B cell (primary cell): ENCODE measurements around the gene TBC1D9B. TPM values are rescaled to one million over a fixed set of nuclear protein-coding genes. Genes with fewer than 3 reads are reported as not detected.

ENCODE experiments used
- ATAC-seq: fragments of 200-7000 bp; cut with Tn5 transposase; one replicate; pipeline ENCODE4 v1.10.0; 2021; ENCODE audit warnings: low read depth, mild to moderate bottlenecking, moderate number of reproducible peaks, moderate library complexity
- CTCF ChIA-PET: fragments of 350-600 bp; sonication (Branson Sonifier 250); formaldehyde crosslinking; loops from one replicate; lab custom pipeline; 2021; ENCODE audit warnings: antibody characterized with exemption, inconsistent platforms; lab: Charles Lee
- POLR2A ChIA-PET: fragments of 350-600 bp; sonication (Branson Sonifier 250); formaldehyde crosslinking; loops from one replicate; lab custom pipeline; 2021; ENCODE audit warnings: antibody characterized with exemption; lab: Charles Lee
- DNase-seq: peaks from one replicate; pipeline ENCODE4 v3.0.0; 2013
- H2AFZ ChIP-seq: 2 replicates; pipeline ENCODE4 v1.6.1; 2012; ENCODE audit warnings: mild to moderate bottlenecking, low read depth, low read length; ENCODE audit not compliant: insufficient read depth, poor library complexity, severe bottlenecking
- H3K27ac ChIP-seq, 2 donors: 1 replicate in 1 of 2; 2 replicates in 1 of 2; pipeline ENCODE4 v1.5.1; 2012 to 2013; ENCODE audit warnings: low read length in 2 of 2, mild to moderate bottlenecking in 2 of 2, moderate library complexity in 1 of 2
- H3K27me3 ChIP-seq, 4 experiments: fragments of 200-600 bp in 1 of 4; sonication (generic) in 1 of 4; replicated peaks in 1 of 4; 1 replicate in 2 of 4; 2 replicates in 2 of 4; pipeline versions ENCODE4 v1.6.1 to v1.7.0; 2013 to 2016; ENCODE audit warnings: low read length in 3 of 4, mild to moderate bottlenecking in 2 of 4, mixed read lengths in 1 of 4, moderate library complexity in 1 of 4; ENCODE audit not compliant: insufficient read depth in 4 of 4, control insufficient read depth in 3 of 4; ENCODE audit errors: control extremely low read depth in 1 of 4
- H3K36me3 ChIP-seq, 2 experiments: replicated peaks in 1 of 2; 1 replicate in 1 of 2; 2 replicates in 1 of 2; pipeline versions ENCODE4 v1.6.1 to v1.7.1; 2013; ENCODE audit warnings: low read length in 1 of 2; ENCODE audit not compliant: insufficient read depth in 2 of 2, control insufficient read depth in 1 of 2; ENCODE audit errors: control extremely low read depth in 1 of 2, extremely low read depth in 1 of 2
- H3K4me1 ChIP-seq, 2 donors: fragments of 200-600 bp in 1 of 2; sonication (generic) in 1 of 2; 1 replicate in 1 of 2; 2 replicates in 1 of 2; pipeline versions ENCODE4 v1.5.1 to v1.6.1; 2013 to 2017; ENCODE audit warnings: low read length in 2 of 2; ENCODE audit not compliant: control insufficient read depth in 2 of 2, insufficient read depth in 2 of 2
- H3K4me2 ChIP-seq: replicated peaks from 2 replicates; pipeline ENCODE3; 2012; ENCODE audit warnings: mild to moderate bottlenecking, low read depth, low read length; ENCODE audit not compliant: poor library complexity, severe bottlenecking
- H3K4me3 ChIP-seq, 5 experiments: fragments of 200-600 bp in 1 of 5; sonication (generic) in 1 of 5; 1 replicate in 3 of 5; 2 replicates in 2 of 5; pipeline versions ENCODE4 v1.5.1 to v1.7.0; 2011 to 2016; ENCODE audit warnings: low read length in 4 of 5, mild to moderate bottlenecking in 4 of 5, low read depth in 2 of 5, control low read depth in 1 of 5, moderate library complexity in 1 of 5; ENCODE audit not compliant: insufficient read depth in 1 of 5; ENCODE audit errors: control extremely low read depth in 1 of 5, extremely low read depth in 1 of 5
- H3K79me2 ChIP-seq: fragments of 200-600 bp; sonication (generic); one replicate; pipeline ENCODE4 v1.6.0; 2016; ENCODE audit warnings: low read length; ENCODE audit not compliant: control insufficient read depth, insufficient read depth
- H3K9ac ChIP-seq: fragments of 200-600 bp; sonication (generic); 2 replicates; pipeline ENCODE4 v1.6.1; 2017; ENCODE audit warnings: mild to moderate bottlenecking, low read length, moderate library complexity
- H3K9me3 ChIP-seq, 3 donors: one replicate each; pipeline versions ENCODE4 v1.6.1 to v1.7.1; 2013; ENCODE audit warnings: low read length in 2 of 3; ENCODE audit not compliant: control insufficient read depth in 2 of 3, insufficient read depth in 1 of 3; ENCODE audit errors: control extremely low read depth in 1 of 3
- H4K20me1 ChIP-seq: 2 replicates; pipeline ENCODE4 v1.6.0; 2012; ENCODE audit warnings: mild to moderate bottlenecking, low read length; ENCODE audit not compliant: insufficient read depth, control insufficient read depth, poor library complexity, severe bottlenecking
- H3K27ac Mint-ChIP-seq: one replicate; pipeline ENCODE4 v1.8.0; 2021; ENCODE audit warnings: mixed read lengths
- H3K27me3 Mint-ChIP-seq: one replicate; pipeline ENCODE4 v1.8.0; 2021; ENCODE audit warnings: mixed read lengths
- H3K4me1 Mint-ChIP-seq: one replicate; pipeline ENCODE4 v1.8.0; 2021; ENCODE audit warnings: mixed read lengths
- H3K4me3 Mint-ChIP-seq: one replicate; pipeline ENCODE4 v1.8.0; 2021; ENCODE audit warnings: mixed read lengths
- H3K9me3 Mint-ChIP-seq: one replicate; pipeline ENCODE4 v1.8.0; 2022; ENCODE audit warnings: mixed read lengths; ENCODE audit not compliant: insufficient read depth
- CTCF ChIP-seq: fragments of 200-600 bp; IDR thresholded peaks from one replicate; pipeline ENCODE4 v1.8.0; 2022; ENCODE audit warnings: antibody characterized with exemption, mild to moderate bottlenecking
- EZH2 ChIP-seq: IDR thresholded peaks from 2 replicates; pipeline ENCODE4 v1.6.1; 2012; ENCODE audit warnings: borderline replicate concordance, low read depth, mild to moderate bottlenecking, moderate library complexity, low read length; ENCODE audit not compliant: insufficient read depth, poor library complexity, severe bottlenecking
- WGBS: methylation state at CpG from one replicate; pipeline ENCODE4 v1.1.5; 2013; ENCODE audit warnings: missing lambda C conversion rate; ENCODE audit not compliant: insufficient coverage; 5-methylcytosine and 5-hydroxymethylcytosine counted together
- intact Hi-C: fragments of 100-400 bp; cut with micrococcal nuclease; formaldehyde crosslinking; loops from one replicate; pipeline ENCODE4 v1.10.0; 2022
- polyA plus RNA-seq: library from polyadenylated mRNA; depleted of rRNA; stranded (reverse); fragments of >200 nt; gene quantifications from 2 replicates; pipeline ENCODE4 v1.2.3, GENCODE V29; 2012
- total RNA-seq, 2 donors: library from RNA; stranded (reverse); fragments of 120-200 nt in 1 of 2; gene quantifications; 1 replicate in 1 of 2; 2 replicates in 1 of 2; pipeline versions ENCODE4 v1.2.3 to v1.2.4, GENCODE V29; 2013 to 2022

Gene TBC1D9B
- total and polyA plus RNA-seq, 2 donors (not counting 1 experiment from before 2014, with no cell fraction given), result 143 to 144 TPM

DNA sequence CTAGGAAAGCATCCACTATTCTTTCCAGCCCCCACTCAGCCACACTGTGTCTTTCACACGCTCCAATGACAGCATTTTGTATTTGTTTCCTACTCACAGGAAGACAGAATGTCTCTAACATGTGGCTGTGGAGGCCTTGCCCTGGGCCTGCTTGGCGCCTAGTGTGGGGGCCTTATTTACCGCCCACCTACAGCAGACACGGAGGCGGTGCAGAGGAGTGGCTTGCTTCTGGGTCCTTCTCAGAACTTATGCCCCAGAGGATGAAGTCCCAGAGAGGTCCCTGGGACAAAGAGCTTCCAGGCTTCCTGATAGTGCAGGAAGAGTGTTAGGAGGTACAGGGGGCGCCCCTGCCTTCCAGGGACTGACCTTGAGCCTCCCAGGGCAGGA lies 40.6 kb downstream of the TBC1D9B start:
- H2AFZ ChIP-seq, result no peak overlapping the region
- H3K4me1 ChIP-seq, result no peaks in the 10 kb centered on the region
- Mint-ChIP-seq H3K4me3 (no peak overlapping the region), H3K27ac (no peak overlapping the region), H3K4me1 (peaks cover 3% of the 10 kb centered on the region), H3K27me3 (no peaks in the 10 kb centered on the region), H3K9me3 (no peaks in the 10 kb centered on the region)
- TF ChIP-seq CTCF (no peak), EZH2 (no peak)
- no peak overlapping the region for H3K9ac ChIP-seq
- ATAC-seq (no peak), DNase-seq (no peak)
- peaks cover 0 to 4% (median 0%) of the 10 kb centered on the region in 3 donors for H3K9me3 ChIP-seq
- H3K4me3 ChIP-seq, result no peak overlapping the region
- ChIA-PET CTCF (interaction anchor here (3.4 kb wide), 1 partner anchor 108 kb away, joined by 13 read pairs; no protein-coding TSS in a partner anchor), POLR2A (no interaction called here)
- H3K36me3 ChIP-seq, result peaks cover 1 to 49% of the 10 kb centered on the region in 2 experiments
- H3K27me3 ChIP-seq, result no peaks in the 10 kb centered on the region
- no peak overlapping the region for H3K4me2 ChIP-seq
- H3K79me2 ChIP-seq, result no peaks in the 10 kb centered on the region
- no peaks in the 10 kb centered on the region for H4K20me1 ChIP-seq
- no peak overlapping the region for H3K27ac ChIP-seq
- intact Hi-C loops, result no loop called here
- 98% methylated on average over 6 of the region's 6 CpGs for WGBS

DNA sequence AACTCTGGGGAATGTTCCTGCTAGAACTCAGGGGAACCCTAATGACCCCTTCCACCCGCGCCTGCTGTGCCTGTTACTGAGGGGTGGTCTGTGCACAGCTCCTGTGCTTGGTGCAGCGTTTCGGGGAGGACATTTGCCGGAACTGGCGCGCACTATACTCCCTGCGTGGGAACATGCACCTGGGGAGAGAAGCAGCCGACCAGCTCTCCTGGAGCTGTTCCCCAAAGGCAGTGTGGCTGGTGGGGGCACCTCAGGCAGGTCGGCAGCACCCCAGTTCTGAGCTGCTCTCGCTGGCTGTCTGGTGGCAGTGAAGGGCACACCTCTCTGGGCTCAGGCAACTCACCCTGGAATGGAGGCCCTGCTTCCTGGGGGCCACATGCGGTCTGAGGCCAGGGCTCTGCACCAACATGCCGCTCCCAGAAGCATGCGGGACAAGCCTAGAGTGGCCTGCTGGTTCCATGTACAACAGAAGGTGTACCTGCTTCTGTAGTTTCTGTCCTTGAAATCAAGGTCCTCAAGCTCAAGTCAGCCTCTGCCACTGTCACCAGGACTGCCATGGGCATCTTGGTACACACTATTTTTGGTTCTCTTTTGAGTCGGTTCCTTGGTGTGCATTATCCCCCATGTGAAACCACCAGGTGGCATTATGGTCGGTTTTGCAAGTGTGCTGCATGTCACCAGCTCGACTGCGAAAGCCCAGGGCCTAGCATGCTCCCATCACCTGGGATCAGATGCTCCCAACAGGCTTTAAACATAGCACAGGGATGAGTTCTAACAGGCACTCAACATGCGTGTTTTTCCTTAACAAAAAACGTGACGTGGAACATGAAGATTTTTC lies 41.2 kb downstream of the TBC1D9B start:
- no peaks in the 10 kb centered on the region for H4K20me1 ChIP-seq
- POLR2A ChIA-PET, result no interaction called here
- ATAC-seq (peak; percentile 24), DNase-seq (peak; percentile 30)
- TF ChIP-seq EZH2 (no peak), CTCF (no peak)
- H3K79me2 ChIP-seq, result no peaks in the 10 kb centered on the region
- Mint-ChIP-seq H3K4me3 (no peak overlapping the region), H3K9me3 (no peaks in the 10 kb centered on the region), H3K4me1 (peaks cover 3% of the 10 kb centered on the region), H3K27ac (no peak overlapping the region), H3K27me3 (no peaks in the 10 kb centered on the region)
- H3K36me3 ChIP-seq, result peaks cover 1 to 47% of the 10 kb centered on the region in 2 experiments
- H3K4me2 ChIP-seq, result no peak overlapping the region
- no peak overlapping the region for H2AFZ ChIP-seq
- peaks cover 0 to 5% (median 0%) of the 10 kb centered on the region in 3 donors for H3K9me3 ChIP-seq
- WGBS, result 90% methylated on average over 19 of the region's 21 CpGs
- no peak overlapping the region for H3K9ac ChIP-seq
- CTCF ChIA-PET, result interaction anchor here (3.4 kb wide), 1 partner anchor 109 kb away, joined by 13 read pairs; no protein-coding TSS in a partner anchor
- intact Hi-C loops, result loop anchor here (1.0 kb wide), 1 partner anchor 109 kb away; no protein-coding TSS in a partner anchor
- H3K4me3 ChIP-seq, result no peak overlapping the region
- H3K27ac ChIP-seq, result no peak overlapping the region
- H3K4me1 ChIP-seq, result no peaks in the 10 kb centered on the region
- H3K27me3 ChIP-seq, result no peaks in the 10 kb centered on the region
